ENCODE measurements around the gene MYDGF. TPM values are rescaled to one million over a fixed set of nuclear protein-coding genes. Genes with fewer than 3 reads are reported as not detected.

MYDGF gene
- total RNA-seq, 1 donor from 2014 or later, result 314 TPM

DNA sequence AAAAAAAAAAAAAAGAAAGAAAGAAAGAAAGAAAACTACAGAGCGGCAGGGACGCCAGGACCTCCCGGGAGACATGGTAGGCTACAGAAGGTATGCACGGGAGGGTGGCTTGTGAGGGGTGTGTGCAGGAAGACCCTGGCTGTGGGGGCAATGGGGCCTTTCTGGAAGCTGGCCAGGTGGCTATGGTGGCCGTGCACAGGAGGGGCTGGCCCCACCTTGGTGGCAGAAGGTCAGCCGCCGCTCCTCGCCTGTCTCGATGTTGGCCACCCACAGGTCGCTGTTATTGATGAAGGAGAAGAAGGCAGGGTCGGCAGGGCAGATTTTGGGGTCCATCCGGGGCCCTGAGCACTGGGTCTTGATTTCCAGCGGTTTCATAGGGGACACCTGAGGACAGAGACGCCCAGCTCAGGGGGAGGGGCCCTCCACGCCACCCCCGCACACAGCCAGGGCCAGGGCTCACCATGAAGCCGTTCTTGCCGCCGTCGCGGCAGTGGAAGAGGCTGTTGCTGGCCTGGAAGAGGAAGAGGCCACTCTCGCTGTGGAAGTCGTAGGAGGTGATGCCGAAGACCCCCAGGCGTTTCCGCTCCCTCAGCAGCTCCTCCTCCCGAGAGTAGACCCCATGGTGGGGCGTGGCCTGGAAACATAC is 33.7 kb upstream of the MYDGF start:
- TF ChIP-seq, protein P1, sequence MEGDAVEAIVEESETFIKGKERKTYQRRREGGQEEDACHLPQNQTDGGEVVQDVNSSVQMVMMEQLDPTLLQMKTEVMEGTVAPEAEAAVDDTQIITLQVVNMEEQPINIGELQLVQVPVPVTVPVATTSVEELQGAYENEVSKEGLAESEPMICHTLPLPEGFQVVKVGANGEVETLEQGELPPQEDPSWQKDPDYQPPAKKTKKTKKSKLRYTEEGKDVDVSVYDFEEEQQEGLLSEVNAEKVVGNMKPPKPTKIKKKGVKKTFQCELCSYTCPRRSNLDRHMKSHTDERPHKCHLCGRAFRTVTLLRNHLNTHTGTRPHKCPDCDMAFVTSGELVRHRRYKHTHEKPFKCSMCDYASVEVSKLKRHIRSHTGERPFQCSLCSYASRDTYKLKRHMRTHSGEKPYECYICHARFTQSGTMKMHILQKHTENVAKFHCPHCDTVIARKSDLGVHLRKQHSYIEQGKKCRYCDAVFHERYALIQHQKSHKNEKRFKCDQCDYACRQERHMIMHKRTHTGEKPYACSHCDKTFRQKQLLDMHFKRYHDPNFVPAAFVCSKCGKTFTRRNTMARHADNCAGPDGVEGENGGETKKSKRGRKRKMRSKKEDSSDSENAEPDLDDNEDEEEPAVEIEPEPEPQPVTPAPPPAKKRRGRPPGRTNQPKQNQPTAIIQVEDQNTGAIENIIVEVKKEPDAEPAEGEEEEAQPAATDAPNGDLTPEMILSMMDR (IDR thresholded peaks at IDR 0.05; ENCODE audit: insufficient read depth, low read length, severe bottlenecking), result no peak
- Histone ChIP-seq H3K36me3 (ENCODE audit: control insufficient read depth, insufficient read depth, low read length) (peaks cover 41% of the 10 kb centered on the region), H3K4me3 (ENCODE audit: low read depth, low read length) (no peak overlapping the region), H3K27me3 (ENCODE audit: control insufficient read depth, insufficient read depth, low read length) (no peaks in the 10 kb centered on the region)
- DNase-seq (ENCODE audit: low read depth) (no peak), FAIRE-seq (no peak)

DNA sequence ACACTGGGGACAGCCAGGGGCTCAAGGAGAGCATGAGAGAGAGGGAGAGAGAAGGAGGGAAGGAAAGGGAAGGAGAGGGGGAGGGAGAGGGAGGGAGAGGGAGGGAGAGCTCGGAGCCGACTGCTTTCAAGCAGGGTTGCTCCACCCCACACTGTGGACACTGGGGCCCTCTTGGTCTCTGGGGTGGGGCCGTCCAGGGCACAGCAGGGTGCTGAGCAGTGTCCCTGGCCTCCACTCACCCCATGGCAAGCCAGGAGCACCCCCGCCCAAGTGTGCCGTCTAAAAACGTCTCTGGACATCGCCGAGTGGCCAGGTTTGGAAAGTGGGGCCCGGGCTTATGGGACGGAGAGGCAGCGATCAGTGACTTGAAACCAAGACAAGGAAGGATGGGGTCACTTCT is 32.6 kb upstream of the MYDGF start:
- DNase-seq (ENCODE audit: low read depth) (no peak), FAIRE-seq (no peak)
- TF ChIP-seq, protein P1 (IDR thresholded peaks at IDR 0.05; ENCODE audit: insufficient read depth, low read length, severe bottlenecking), result no peak
- Histone ChIP-seq H3K36me3 (ENCODE audit: control insufficient read depth, insufficient read depth, low read length) (peaks cover 44% of the 10 kb centered on the region), H3K4me3 (ENCODE audit: low read depth, low read length) (no peak overlapping the region), H3K27me3 (ENCODE audit: control insufficient read depth, insufficient read depth, low read length) (no peaks in the 10 kb centered on the region)

DNA sequence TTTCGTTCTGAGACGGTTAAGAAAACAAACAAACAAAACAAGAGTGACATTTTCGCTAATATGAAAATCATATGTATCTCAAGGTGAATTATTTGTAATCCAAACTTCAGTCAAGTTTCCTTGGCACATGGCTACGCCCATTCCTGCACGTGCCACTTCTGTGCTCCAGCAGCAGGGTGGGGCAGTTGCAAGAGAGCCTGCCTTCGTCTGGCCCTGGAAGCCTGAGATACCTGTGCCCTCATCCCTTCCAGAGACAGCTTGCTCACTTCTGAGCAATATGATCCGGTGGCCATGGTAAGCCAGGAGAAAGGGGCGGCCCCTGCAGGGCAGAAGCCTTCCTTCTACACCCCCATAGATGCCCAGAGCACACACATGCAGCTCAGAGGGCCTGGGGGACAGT is 31.4 kb upstream of the MYDGF start:
- no peaks in the 10 kb centered on the region for H3K27me3 ChIP-seq (ENCODE audit: control insufficient read depth, insufficient read depth, low read length)
- no peak overlapping the region for H3K4me3 ChIP-seq (ENCODE audit: low read depth, low read length)
- peaks cover 46% of the 10 kb centered on the region for H3K36me3 ChIP-seq (ENCODE audit: control insufficient read depth, insufficient read depth, low read length)
- DNase-seq (ENCODE audit: low read depth), result no peak
- no peak for FAIRE-seq
- TF ChIP-seq, protein P1 (IDR thresholded peaks at IDR 0.05; ENCODE audit: insufficient read depth, low read length, severe bottlenecking), result no peak

DNA sequence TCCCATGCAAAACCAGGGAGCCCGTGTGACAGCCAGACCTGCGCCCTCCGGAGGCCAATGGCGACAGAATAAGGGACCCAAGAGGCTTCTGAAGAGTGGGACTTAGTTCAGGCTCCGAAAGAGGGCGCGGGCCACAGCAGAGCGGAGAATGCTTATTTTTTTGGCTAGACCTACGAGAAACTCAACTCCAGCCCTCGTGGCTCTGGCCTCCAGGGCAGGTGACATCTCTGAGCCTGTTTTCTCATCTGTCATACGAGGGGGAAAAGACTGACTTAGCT is 30.5 kb upstream of the MYDGF start:
- FAIRE-seq (no peak), DNase-seq (ENCODE audit: low read depth) (no peak)
- Histone ChIP-seq H3K27me3 (ENCODE audit: control insufficient read depth, insufficient read depth, low read length) (no peaks in the 10 kb centered on the region), H3K36me3 (ENCODE audit: control insufficient read depth, insufficient read depth, low read length) (peaks cover 47% of the 10 kb centered on the region), H3K4me3 (ENCODE audit: low read depth, low read length) (no peak overlapping the region)
- TF ChIP-seq, protein P1 (IDR thresholded peaks at IDR 0.05; ENCODE audit: insufficient read depth, low read length, severe bottlenecking), result no peak

DNA sequence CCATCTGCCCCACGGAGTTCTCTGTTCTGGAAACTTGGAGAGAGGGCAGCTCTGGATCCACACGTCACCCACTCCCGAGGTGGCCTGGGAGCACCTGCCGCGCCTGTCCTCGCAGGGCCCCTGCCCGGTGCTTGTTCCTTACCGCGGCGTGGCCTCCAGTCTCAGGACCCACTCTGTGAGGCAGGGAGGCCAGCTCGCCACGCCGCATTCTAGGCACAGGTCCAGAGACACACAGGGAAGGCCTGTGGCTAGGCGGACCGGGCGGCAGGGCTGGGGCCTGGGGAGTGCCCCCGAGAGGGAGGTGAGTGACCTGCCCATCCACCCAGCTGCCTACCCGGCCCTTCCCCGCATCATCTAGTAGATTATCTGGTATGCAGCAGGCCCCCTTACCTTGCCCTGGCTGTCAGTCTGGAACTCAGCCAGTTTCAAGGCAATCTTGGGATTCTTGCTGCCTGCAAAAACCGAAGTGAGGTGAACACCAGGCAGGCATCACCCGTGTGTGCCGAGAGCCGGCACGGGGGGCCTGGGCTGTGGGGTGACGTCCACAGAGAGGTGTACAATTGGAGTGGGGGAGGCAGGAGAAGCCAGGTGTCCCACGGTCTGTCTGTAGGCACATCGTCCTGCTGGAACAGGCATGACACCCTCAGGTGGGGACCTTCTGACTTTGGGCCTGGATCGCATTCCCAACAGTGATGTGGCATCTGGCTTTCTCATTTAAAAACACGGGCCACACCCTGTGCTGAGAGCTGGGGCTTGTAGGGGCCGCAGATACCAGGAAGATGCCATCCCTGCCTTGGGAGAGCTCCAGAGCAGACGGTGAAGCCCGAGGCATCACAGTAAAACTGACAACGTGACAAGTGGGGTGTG is 29.9 kb upstream of the MYDGF start:
- TF ChIP-seq, protein P1 (IDR thresholded peaks at IDR 0.05; ENCODE audit: insufficient read depth, low read length, severe bottlenecking), result no peak
- Histone ChIP-seq H3K36me3 (ENCODE audit: control insufficient read depth, insufficient read depth, low read length) (peaks cover 52% of the 10 kb centered on the region), H3K27me3 (ENCODE audit: control insufficient read depth, insufficient read depth, low read length) (no peaks in the 10 kb centered on the region), H3K4me3 (ENCODE audit: low read depth, low read length) (no peak overlapping the region)
- DNase-seq (ENCODE audit: low read depth), result no peak
- no peak for FAIRE-seq

Measured in bronchial epithelial cell (primary cell).